ENCODE measurements around the gene DSN1. TPM values are rescaled to one million over a fixed set of nuclear protein-coding genes. Genes with fewer than 3 reads are reported as not detected.

Gene DSN1
- total and polyA plus RNA-seq, 2 of the 8 experiments (the other 6 are each of a cell fraction or from before 2014, with no cell fraction given), result 12.0 to 26.2 TPM

- H2BK15ac ChIP-seq (ENCODE audit: low read length), result no peak overlapping the region
- 94% methylated on average over 2 of the region's 2 CpGs; no CpG with 5 or more reads in 1 of the 2 experiments for WGBS, 2 experiments (ENCODE audit: extremely low coverage in 1 of 2, insufficient coverage in 1 of 2, insufficient read length in 1 of 2, insufficient replicate concordance in 2 of 2, low coverage in 1 of 2, low lambda C conversion rate in 2 of 2, missing lambda C conversion rate in 1 of 2)
- H4K20me1 ChIP-seq (replicated peaks in 1 of 2; ENCODE audit: control insufficient read depth in 1 of 2, insufficient read depth in 2 of 2, low read length in 2 of 2), result no peaks in the 10 kb centered on the region
- H4K8ac ChIP-seq (ENCODE audit: extremely low read depth, insufficient read depth, low read length), result no peak overlapping the region
- no peak overlapping the region for H3K4me2 ChIP-seq (ENCODE audit: insufficient read depth in 1 of 2, low read depth in 2 of 2, low read length in 2 of 2)
- no peak for FAIRE-seq
- peaks cover 0 to 3% of the 10 kb centered on the region in 2 experiments; a peak in 2 of 4 replicates for H3K79me2 ChIP-seq (ENCODE audit: control insufficient read depth in 1 of 2, insufficient read depth in 2 of 2, low read length in 2 of 2)
- peaks cover 4% of the 10 kb centered on the region for H3K23me2 ChIP-seq (ENCODE audit: low read depth, low read length)
- no peak overlapping the region for H2BK20ac ChIP-seq (ENCODE audit: low read length)
- H3K56ac ChIP-seq (replicated peaks; ENCODE audit: insufficient read length, low read depth, low read length), result no peak overlapping the region
- H4K5ac ChIP-seq (ENCODE audit: insufficient read length, low read depth, low read length), result no peak overlapping the region
- DNase-seq (ENCODE audit: low read depth in 1 of 2, low spot score in 2 of 2), result no peak
- no peak overlapping the region for H2AFZ ChIP-seq (ENCODE audit: low read length)
- no peaks in the 10 kb centered on the region for H3K9me3 ChIP-seq (ENCODE audit: insufficient read depth in 2 of 2, low read depth in 1 of 2, low read length in 1 of 2)
- H3K4me3 ChIP-seq (ENCODE audit: extremely low read depth in 1 of 4, insufficient read depth in 2 of 4, low read depth in 3 of 4, low read length in 4 of 4), result no peak overlapping the region
- no peak overlapping the region for H2AK5ac ChIP-seq (ENCODE audit: low read depth, low read length)
- H2BK12ac ChIP-seq (ENCODE audit: low read depth, low read length), result no peak overlapping the region
- H3K79me1 ChIP-seq (ENCODE audit: low read depth, low read length), result no peaks in the 10 kb centered on the region
- H3K27me3 ChIP-seq (replicated peaks in 1 of 4; ENCODE audit: control insufficient read depth in 3 of 4, extremely low read depth in 1 of 4, insufficient read depth in 3 of 4, low read length in 3 of 4), result no peaks in the 10 kb centered on the region
- no peak overlapping the region for H2BK120ac ChIP-seq (replicated peaks; ENCODE audit: low read depth, low read length)
- H4K91ac ChIP-seq (replicated peaks; ENCODE audit: insufficient read length, low read length), result no peak overlapping the region
- ChIA-PET POLR2A (ENCODE audit: partially characterized antibody) (interaction anchor here (1.6 kb wide), 1 partner anchor 12 kb away, joined by 3 read pairs; no protein-coding TSS in a partner anchor), CTCF (ENCODE audit: partially characterized antibody) (interaction anchor here (2.2 to 4.0 kb wide), 3 partner anchors 9 to 67 kb away, joined by 9 to 31 read pairs (median 21); no protein-coding TSS in a partner anchor)
- H2BK5ac ChIP-seq (ENCODE audit: low read depth, low read length), result no peak overlapping the region
- H3K14ac ChIP-seq (ENCODE audit: insufficient read length), result no peak overlapping the region
- no peak overlapping the region for H3K27ac ChIP-seq (ENCODE audit: low read depth, low read length)
- peaks cover 0 to 7% (median 4%) of the 10 kb centered on the region in 4 experiments; a peak in 4 of 7 replicates for H3K4me1 ChIP-seq (replicated peaks in 1 of 4; ENCODE audit: control insufficient read depth in 3 of 4, insufficient read depth in 4 of 4, low read length in 3 of 4)
- H3K4ac ChIP-seq (replicated peaks; ENCODE audit: insufficient read length, low read depth, low read length), result no peak overlapping the region
- no peaks in the 10 kb centered on the region for H3K36me3 ChIP-seq (ENCODE audit: control insufficient read depth in 2 of 4, insufficient read depth in 4 of 4, low read length in 3 of 4)
- no peak overlapping the region for H3K9ac ChIP-seq (replicated peaks in 1 of 4; ENCODE audit: extremely low read depth in 1 of 4, low read depth in 3 of 4, low read length in 3 of 4)
- no peak overlapping the region for H3K23ac ChIP-seq (ENCODE audit: insufficient read length)
- H3K18ac ChIP-seq (ENCODE audit: extremely low read depth, low read length), result no peak overlapping the region
- TF ChIP-seq CBX5 (IDR thresholded peaks at IDR 0.05; ENCODE audit: low read depth, low read length), result no peak
- TF ChIP-seq PHF8 (conservative IDR thresholded peaks at IDR 0.05; ENCODE audit: low read depth, low read length), result no peak
- TF ChIP-seq HDAC2 (IDR thresholded peaks at IDR 0.05; ENCODE audit: borderline replicate concordance in 1 of 2, low read depth in 2 of 2, low read length in 2 of 2), result no peak
- TF ChIP-seq KDM4A (IDR thresholded peaks at IDR 0.05; ENCODE audit: low read depth, low read length, severe bottlenecking), result no peak
- TF ChIP-seq BACH1 (IDR thresholded peaks at IDR 0.05; ENCODE audit: low read length), result no peak
- no peak for TF ChIP-seq CHD2 (IDR thresholded peaks at IDR 0.05; ENCODE audit: low read length)
- no peak for TF ChIP-seq ZNF274 (IDR thresholded peaks at IDR 0.05; ENCODE audit: borderline replicate concordance, extremely low read depth, low read length)
- TF ChIP-seq CTBP2 (IDR thresholded peaks at IDR 0.05; ENCODE audit: borderline replicate concordance, insufficient read depth, insufficient read length, low read length), result no peak
- TF ChIP-seq SRF (IDR thresholded peaks at IDR 0.05; ENCODE audit: low read depth, low read length), result no peak
- TF ChIP-seq ATF2 (IDR thresholded peaks at IDR 0.05; ENCODE audit: low read length), result no peak
- no peak for TF ChIP-seq SIX5 (IDR thresholded peaks at IDR 0.05; ENCODE audit: low read depth, low read length)
- no peak for TF ChIP-seq ASH2L (IDR thresholded peaks at IDR 0.05; ENCODE audit: low read length)
Observed at GRCh38 chr20:36742558-36742957, 31.0 kb downstream of the DSN1 start.

Measured in H1 (cell line).